Stimulated activated CD8-positive, alpha-beta memory T cell treated with anti-CD3 and anti-CD28 coated beads, Interleukin-15, amount 100 ng/mL, for 1 hour (primary cell): ENCODE results near the gene CDS2.

Experiments used
- DNase-seq: peaks from one replicate; pipeline ENCODE4 v3.0.0-alpha.2; 2020; ENCODE audit warnings: low read depth

The CDS2 gene

DNA sequence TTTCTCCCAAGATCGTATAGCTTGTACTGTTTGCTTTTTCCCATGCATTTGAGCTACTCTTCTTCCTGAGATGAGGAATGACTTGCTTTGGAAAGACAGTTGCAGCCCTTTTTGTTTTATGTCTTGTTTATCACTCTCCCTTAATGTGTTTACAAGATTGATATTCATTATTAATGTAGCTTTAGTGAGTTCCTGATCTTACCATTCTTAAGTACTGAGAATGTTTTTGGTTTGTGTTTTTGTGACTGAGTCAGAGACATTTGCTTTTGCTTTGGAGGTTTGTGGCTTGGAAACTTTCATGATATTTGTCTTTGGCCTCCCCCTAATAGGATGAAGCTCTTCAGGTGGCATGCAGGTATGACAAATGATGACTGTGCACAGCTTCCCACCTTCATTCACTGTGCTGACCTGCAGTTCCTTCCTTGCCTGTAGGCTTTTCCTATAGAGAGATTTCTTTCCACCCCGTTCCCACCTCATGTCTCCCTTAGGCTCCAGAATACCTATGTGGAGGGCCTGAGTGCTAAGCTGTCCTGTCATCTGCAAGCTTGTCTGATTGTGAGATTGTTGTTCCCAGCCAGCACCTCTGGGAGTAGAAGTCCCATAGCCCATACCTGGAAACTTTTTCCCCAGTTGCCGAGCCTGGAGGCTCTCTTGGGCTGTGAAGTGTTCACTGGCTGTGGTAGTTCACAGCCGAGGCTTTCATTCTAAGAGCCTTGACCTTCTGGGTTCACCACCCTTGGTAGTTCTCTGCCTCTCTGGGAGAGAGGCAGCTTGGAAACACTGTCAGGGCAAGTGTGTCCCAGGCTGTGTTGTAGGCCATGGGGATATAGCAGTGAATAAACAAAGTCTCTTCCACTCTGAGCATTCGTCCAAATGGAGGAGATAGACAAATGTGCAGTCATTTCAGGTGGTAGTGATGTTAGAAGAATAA is 27.1 kb downstream of the CDS2 start:
- no peak for DNase-seq

DNA sequence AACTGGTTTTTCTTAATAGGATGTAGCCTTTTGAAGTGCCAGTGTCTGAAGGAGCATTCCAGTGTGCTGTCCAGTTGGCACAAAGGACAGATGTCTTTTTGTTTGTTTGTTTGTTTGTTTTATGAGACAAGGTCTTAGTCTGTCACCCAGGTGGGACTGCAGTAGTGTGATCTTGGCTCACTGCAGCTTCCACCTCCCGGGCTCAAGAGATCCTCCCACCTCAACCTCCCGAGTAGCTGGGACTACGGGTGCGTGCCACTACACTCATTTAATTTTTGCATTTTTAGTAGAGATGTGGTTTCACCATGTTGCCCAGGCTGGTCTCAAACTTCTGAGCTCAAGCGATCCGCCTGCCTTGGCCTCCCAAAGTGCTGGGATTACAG is 27.7 kb downstream of the CDS2 start:
- DNase-seq: no peak

DNA sequence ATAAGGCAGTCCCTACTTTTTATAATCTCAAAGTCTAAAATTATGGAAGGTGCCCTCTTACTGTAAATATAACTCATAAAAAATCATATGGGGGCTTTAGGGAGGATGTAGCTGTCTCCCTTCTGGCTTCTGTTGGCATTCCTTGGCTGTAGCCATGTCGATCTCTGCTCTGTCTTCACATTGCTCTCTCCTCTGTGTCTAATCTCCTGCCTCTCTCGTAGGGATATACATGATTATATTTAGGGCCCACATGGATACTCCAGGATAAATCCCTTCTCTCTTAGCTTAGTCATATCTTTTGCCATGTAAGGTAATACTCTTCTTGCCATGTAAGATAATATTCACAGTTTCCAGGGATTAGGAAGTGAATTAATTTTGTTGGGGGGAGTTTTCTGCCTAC is 28.6 kb downstream of the CDS2 start:
- no peak for DNase-seq

DNA sequence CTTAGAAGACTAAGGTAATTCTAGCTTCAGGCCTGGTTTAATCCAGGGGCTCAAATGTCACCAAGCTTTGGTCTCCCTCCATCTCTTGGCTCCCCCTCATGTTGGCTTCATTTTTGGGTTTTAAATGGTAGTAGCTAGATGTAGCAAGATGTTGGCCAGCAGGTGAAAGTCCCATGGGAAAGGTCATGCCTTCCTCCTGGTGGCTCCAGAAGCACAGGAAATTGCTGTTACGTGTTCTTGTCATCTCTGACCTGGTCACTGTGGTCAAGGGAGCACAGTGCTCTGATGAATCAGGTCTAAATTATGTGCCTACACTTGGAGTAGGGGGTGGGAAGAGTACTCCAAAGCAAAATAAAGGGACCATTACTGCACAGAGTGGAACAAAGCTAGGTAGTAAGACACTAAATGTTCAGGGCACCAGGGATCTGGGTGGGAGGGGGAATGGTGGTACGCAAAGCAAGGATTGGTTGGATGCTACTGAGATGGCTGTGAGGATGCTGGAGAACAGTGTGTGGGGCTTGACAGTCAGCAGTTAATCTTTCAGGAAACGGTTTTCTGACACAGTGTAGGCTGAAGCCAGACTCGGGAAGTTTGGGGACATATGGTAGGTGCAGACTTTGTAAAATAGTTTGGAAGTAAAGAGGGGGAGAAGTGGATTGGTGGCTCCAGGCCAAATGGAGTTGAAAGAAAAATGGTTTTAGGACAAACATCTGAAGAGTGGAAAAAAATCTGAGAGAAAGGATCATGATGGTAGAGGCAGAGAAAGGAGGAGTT is 30.1 kb downstream of the CDS2 start:
- no peak for DNase-seq

DNA sequence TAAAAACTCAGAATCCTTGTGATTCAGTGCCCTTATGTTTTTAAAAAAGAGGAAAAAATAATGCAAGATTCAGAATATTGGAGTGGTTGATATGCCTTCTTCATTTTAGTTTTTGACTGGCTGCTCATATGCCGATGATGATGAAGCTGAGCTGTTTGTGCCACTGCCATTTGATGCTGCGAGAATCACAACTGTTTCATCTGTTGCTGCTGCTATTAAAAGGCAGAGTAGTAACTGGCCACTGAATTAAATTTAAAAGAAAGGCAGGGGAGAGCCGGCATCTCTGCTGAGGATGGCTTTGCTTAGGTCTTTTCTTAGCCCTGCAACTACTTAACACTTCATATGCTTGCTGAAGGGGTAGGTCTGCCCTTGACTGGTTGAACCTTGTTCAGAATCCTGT is 33.1 kb downstream of the CDS2 start:
- DNase-seq: no peak

DNA sequence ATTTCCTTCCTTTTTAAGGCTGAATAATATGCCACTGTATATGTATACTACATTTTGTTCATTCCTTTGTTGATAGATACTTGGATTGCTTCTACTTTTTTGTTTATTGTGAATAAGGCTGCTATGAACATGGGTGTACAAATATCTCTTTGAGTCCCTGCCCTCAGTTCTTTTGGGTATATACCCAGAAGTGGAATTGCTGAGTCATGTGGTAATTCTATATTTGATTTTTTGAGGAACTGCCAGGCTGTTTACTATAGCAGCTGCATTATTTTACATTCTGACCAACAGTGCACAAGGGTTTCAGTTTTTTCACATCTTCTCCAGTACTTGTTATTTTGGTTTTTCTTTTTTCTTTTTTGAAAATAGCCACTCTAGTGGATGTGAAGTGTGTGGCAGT is 34.1 kb downstream of the CDS2 start:
- no peak for DNase-seq

DNA sequence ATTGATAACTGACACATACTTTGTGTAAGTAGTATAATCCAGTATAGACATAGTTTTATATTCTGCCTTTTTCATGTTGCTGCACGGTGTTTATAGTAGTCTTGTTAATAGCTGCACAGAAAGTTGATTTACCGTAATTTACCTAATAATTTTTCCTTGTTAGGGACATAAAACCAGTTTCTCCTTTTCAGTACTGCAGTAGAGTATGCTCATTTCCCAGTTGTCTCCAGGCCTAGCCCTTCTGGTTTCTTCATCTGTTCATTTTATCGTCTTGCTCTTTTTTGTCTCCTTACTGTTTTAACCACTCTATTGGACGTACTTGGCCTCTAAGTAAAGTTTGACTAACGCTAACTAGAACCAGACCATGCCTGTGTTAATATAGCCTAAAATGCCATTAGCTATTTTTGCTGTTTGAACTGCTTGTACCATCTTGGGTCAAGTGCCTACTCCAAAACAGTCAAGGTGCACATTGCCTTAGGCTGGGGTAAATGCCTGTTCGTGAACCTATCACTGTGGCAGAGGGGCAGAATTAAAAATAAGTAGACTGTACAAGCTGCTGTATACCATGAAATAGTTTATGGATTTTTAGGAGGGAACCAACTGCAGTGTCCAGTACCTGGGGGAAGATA is 34.8 kb downstream of the CDS2 start:
- no peak for DNase-seq

DNA sequence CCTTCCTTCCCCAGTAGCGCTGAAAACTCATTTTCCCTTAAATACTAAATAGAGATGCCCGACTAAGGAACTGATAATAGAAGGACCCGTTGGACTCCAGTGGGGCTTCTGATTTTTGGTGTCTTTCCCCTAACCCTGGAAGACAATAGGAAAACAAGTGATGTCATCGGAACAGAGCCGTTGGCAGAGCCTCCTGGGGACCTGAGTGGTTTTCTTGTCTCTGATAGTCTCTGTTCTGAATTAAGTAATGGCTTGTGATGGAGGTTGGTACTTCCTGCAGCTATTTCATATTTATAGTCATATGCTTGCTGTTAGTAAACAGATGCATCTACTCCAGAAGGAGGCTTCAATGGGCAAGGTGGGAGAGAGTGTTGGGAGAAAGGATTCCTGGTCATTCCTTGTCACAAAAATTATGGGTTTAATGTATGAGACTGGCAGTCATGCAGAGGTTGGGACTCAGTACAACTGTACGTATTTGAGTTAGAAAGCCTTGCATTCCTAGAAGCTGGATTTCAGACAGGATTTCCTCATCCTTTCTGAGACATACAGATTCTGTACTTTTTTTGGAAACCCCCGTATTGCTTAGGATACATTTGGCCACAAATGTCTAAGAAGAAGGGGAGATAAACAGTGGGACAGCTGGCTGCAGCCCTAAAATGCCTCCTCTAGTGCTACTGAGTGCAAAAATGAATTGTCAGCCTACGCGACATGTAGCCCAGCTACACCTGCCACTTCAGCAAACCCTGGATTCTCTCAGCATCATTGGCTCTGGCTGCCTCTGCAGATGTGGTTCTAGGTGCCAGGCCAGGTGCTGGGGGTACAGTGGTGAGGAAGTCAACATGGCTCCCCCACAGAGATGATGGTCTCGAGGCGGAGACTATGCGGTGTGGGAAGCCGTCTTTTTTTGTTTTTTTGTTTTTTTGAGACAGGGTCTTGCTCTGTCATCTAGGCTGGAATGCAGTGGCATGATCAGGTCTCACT is 38.1 kb downstream of the CDS2 start:
- no peak for DNase-seq

DNA sequence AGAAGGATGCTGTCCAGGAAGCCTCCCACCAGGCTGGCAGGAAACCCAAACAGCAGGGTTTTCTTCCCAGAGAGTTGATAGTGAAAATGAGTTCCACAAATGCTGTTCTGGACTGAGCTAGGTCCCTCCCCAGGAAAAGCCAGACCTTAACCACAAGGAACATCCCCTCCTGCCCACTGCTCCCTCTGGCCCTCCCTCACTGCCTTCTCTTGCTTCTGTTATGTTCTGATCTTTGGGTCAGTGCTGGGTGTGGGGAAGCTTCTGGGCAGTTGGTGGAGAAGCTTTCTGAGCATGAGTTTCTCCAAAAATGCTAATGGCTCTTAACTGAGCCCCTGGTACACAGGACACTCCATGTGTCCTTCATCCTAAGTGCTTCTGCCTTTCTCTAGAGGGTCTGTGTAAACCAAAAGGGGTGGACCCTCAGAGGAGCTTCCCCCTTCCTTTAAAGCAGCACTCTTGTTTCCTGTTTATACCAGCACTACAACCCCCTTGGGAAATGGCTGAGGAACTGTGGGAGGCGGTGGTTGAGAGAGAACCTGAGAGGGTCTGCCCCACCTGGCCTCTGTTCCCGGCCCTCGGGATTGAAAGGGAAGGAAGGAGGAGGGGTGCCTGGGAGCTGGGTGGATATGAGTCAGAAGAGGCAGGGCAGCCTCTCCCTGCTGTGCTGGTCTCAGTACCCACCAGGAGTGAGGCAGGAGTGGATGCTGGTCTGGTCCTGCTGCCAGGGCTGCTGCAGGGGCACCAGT is 42.0 kb downstream of the CDS2 start:
- DNase-seq: no peak

DNA sequence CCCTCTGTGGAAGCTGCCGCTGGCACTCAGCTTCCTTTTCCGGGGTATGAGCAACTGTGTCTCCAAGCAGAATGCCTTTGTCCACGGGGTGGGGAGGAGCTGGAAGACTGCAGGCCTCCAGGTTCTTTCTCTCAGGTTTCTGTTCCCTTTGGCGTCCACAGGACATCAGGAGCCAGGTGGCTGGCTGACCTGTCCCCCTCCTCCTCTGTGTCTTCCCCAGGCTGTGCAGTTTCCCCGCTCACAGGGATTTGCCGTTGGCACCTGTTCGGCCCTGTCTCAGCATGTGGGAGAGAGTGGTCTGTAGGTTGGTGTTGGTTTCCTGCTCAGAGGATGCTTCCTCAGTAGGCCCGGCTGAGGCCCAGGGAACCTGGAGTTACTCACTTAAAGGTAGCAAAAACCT is 43.5 kb downstream of the CDS2 start:
- no peak for DNase-seq

DNA sequence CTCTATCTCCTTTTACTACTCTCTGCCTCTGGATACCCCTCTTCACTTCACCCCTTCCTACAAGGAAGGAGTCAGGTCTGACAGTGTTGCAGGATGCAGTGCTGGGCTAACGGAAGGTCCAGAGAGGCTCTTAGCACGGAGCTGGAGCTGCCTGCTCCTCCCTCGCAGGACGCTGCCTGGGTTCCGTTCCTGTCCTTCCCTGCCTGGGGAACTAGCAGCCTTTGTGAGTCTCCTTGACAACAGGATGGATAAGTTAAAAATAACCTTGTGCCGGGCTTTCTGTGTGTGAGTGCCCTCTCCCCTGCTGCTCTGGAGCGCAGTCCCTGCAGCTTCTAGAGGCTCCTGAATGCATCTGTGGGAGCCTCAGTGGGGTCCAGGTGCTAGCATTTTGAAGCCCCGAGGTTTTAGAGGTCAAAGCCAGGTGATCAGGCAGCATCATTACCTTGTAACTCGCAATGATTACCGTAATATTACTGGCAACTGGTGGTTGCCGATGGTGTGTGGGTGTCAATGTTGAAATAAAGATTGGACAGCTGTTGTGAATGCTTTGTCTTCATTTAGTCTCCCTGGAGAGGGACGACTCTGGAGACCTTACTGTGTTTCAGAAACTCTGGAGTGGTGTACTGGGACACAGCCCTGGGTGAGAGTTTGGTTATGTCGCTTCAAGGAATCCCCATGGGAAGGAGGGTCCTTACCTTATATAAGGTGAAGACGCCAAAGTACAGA is 44.4 kb downstream of the CDS2 start:
- no peak for DNase-seq

DNA sequence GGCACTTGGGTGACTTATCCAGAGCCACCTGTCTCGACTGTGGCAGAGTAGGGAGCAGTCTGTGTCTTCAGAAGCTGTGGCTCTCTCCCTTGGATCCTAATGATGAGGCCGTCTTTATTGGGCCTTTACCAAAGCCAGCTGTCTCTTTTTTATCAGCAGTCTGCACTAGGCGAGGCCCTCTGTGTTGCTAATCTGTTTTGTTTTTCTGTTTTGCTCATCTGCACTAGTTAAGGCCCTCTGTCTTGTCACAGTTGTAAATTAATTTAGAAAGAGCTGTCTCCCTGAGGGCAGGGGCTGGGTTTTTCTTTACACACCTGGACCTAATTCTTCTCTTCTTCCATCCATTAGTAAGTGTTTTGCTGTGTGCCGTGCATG is 45.0 kb downstream of the CDS2 start:
- no peak for DNase-seq

DNA sequence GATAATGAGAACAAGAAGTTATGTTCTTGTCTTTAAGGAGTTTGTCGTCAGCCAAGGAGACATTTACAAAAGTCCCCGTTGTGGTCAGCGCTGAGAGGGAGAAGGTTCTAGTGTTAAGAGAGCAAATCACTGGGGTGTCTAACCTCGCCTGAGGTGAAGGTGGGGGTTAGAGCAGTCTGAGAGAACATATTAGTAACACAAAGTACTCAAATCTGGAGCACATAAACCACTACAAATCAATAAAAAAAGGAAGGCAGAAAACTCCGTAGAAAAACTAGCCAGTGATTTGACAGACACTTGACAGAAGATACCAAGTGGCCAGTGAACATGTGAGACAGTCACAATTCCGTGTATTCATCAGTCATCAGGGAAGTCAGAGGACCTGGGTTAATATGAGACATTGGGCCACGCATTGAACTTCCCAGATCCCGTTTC is 45.4 kb downstream of the CDS2 start:
- DNase-seq: no peak

DNA sequence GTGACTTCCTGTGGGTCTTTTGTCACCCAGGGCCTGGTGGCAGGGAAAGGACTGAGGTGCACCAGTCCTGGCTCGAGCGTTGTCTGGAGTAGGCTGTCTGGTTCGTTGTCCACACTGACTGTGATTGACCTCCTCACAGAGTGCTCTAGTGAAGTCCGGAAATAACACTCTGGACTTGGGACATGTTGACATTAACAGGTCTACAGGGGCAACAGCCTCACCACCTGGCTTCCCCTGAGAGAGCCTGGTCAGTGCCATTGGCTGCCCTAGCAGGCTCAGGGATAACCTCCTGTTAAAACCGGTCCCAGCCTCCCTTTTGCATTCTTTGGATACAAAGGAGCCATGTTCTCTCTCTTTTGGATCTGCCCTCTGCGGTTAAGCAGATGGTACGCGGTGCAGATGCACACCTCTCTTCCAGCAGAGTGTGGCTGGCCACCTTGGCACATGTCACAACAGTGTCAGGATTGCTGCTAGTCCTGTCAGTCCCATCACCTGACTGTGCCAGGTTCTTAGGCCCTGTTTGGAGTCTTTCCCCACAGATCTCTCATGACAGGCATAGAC is 46.2 kb downstream of the CDS2 start:
- no peak for DNase-seq

DNA sequence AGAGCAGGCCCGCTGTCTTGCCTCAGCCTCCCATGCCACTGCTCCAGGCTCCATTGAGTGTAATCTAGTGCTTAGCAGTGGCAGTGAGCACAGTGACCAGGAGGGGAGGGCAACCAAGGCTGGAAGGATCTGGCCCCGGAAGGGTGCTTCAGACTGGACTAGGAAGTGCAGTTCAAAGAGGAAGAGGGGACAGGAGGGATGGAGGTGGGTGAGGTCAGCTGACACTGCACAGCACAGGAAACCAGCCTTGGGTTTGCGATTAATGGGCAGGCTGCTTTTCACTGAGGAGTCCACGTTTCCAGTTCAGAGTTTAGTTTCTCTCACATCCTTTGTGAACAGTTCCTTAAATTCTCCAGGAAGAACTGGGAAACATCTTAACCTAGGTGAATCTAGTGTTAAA is 46.9 kb downstream of the CDS2 start:
- DNase-seq: no peak

DNA sequence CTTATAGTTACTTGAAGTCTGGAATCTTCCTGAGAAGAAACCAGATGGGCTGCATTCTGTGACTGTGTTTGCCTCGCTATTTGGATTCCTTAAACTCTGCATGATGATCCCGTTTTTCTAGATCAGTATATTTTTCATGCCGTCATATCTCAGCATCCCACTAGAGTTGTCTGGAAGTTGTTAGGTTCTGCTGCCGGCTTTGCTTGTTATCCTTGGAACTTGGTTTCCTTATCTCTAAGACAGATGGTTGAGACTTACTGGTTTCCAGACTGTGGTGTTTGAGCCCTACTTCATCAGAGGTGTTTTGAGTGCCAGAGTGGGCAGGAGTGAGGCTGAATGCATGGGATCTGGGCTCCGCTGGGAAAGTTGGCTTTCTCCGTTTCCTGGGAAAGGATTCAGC is 50.3 kb downstream of the CDS2 start:
- no peak for DNase-seq

DNA sequence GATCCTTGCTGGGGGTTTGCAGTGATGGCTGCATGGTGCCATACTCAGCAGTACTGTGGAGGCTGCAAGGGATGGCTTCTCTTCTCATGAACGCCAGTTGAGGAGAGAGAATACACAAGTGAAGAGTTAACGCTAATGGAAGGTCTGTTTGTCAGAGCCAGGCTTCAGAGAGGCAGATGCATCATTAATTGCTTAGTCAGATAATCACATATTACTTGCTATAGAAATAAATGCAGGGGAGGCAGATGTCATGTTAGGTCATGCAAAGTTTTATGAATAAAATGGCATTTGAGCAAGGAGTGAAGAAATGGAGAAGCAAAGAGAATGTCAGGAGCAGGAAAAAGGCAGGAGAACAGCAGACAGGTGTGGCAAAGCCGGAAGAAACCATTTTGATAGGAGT is 51.2 kb downstream of the CDS2 start:
- DNase-seq: no peak

DNA sequence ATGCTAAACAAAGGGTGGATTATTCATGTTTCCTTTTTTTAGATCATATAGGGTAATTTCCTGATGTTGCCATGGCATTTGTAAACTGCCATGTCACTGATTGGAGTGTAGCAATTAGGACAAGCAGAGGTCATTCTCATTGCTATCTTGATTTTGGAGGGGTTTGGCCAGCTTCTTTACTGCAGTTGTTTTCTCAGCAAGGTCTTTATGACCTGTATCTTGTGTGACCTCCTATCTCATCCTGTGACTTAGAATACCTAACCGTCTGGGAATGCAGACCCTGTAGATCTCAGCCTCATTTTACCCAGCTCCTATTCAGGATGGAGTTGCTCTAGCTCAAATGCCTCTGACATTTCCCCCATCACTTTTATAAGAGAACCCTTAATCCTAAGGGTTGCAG is 53.6 kb downstream of the CDS2 start:
- DNase-seq: no peak

DNA sequence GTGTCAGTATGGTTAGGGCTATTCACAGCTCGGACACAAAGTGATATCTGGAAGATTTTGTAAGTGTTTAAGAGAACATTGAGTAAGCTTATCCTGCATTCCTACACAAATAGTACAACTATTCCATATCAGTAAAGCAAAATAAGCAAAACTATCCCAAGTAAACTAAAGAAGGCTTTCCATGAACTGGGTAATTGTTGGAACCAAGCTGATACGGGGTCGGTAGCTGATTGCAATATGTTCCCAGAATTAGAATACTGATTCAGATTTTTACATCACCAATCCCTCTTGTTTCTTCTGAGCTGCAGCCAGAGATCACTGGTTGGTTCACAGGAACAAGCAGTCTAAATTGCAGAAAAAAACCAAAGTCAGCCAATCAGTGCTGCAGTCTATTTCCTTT is 54.1 kb downstream of the CDS2 start:
- no peak for DNase-seq

DNA sequence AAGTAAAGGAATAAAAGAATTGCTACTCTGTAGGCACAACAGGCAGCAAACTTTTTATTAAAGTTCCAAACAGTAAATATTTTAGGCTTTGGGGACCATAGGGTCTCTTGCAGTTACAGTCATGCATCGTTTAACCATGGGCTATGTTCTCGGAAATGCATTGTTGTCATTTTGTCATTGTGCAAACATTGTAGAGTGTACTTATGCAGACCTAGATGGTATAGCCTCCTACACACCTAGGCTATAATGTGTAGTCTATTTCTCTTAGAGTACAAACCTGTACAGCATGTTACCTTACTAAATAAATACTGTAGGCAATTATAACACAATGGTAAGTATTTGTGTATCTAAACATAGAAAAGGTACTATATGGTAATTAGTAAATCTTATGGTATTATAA is 54.7 kb downstream of the CDS2 start:
- no peak for DNase-seq
